HG03558 (cell line): ENCODE data around the gene GAK.

ENCODE experiments used
- ATAC-seq: cut with Tn5 transposase; IDR thresholded peaks from one replicate; pipeline ENCODE4 v1.9.1; 2021; ENCODE audit warnings: moderate number of reproducible peaks; ENCODE audit not compliant: unreplicated experiment; ENCODE audit errors: extremely low read depth

The GAK gene

GRCh38 chr4:965048-965765 lies 33.1 kb upstream of the GAK start:
- ATAC-seq = no peak

DNA sequence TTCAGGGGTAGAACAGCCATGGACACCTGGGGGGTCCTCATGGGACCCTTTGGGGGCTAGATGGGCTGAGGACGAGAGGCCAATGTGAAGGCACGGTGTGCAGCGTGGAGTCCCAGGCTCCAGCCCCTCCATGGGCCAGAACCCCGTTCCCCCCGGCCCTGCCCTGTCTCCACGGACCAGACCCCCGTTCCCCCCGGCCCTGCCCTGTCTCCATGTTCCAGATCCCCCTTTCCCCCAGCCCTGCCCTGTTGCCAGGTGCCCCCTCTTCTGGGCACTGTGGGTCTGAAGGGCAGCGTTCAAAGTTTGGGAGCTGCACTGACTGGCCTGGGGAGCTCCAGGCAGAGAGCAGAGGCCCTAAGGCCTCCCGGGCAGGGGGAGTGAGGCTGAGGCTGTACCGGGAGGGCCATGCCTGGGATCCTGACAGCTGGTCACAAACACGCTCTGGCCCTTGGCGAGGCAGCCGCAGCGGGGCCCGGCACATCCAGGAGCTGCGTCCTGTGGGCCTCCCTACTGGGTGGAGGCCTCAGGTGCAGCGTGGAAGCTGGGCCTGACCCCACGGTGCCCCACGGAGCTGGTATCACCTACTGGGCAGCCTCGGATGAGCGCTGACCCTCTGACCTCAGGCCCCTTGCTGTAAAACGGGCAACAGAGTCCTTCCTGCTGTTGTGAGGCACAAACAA lies 32.4 kb upstream of the GAK start:
- no peak for ATAC-seq

- ATAC-seq = no peak
Measured at GRCh38 chr4:963276-964225, 31.4 kb upstream of the GAK start.

GRCh38 chr4:962231-963208 lies 30.4 kb upstream of the GAK start:
- ATAC-seq = no peak

GRCh38 chr4:961351-962230 lies 29.5 kb upstream of the GAK start:
- no peak for ATAC-seq

DNA sequence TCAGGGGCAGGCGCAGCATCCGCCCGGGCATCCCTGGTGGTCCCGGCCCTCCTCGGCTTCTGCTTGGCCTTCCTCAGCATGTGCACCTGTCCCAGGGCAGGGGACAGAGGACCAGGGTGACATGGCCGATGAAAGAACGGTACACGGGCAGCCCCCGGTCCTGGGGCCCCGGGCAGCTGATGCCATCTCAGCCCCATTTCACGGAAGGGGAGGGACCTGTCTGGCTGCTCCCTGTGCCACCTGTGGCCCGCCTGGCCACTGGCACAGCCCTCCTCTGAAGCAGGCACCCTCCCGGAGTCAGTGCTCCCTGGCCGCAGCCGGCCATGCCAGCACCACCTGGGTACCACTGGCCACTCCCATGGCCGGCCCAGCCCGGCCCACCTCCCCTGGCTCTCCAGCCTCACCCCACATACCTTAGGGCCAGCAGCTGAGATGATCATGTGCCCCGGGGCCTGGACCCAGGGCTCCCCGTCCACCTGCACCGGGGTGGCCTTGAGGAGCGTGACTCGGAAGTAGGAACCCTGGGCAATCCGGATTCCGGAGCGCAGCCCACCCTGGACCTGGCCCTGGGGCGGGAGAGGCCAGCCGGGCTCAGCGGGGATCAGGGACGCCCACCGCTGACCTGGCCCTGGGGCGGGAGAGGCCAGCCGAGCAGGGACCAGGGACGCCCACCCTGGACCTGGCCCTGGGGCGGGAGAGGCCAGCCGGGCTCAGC lies 28.7 kb upstream of the GAK start:
- ATAC-seq = no peak

- no peak for ATAC-seq
Measured at GRCh38 chr4:960140-960635, 28.1 kb upstream of the GAK start.

DNA sequence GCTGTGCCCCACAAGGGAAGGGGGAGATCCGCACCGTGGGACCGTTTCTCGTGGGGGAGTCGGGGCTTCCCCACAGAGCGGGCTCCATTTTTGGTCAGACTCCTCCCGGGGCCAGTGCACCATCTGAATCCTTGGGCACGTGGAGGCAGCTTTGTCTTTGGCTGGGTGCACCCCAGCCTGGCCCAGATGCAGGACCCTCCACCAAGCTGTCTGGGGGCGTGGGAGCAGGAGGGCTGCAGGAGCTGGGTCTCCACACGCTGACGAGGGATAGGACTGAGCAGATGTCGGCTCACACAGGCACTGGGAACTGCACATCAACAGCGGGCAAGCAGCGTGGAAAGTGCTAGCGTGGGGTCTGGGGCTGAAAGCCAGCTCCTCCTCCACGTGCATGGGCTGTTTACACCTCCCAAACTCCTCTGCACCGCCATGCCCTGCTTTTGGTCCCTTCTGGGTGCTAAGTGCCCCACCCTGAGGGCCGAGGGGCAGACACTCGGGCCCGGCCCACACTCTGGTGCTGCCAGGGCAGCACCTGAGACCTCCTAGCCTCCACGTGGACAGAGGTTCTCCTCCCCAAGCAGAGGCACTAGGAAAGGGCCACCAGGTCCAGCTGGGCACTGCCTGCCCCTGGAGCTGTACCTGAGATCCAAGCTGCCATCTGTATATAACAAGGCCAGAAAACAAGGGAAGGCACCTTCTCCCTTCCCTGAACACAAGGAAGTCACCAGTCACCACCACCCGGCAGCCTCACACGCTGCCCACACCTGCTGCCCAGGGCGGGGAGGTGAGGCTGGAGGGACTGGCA lies 27.4 kb upstream of the GAK start:
- no peak for ATAC-seq

DNA sequence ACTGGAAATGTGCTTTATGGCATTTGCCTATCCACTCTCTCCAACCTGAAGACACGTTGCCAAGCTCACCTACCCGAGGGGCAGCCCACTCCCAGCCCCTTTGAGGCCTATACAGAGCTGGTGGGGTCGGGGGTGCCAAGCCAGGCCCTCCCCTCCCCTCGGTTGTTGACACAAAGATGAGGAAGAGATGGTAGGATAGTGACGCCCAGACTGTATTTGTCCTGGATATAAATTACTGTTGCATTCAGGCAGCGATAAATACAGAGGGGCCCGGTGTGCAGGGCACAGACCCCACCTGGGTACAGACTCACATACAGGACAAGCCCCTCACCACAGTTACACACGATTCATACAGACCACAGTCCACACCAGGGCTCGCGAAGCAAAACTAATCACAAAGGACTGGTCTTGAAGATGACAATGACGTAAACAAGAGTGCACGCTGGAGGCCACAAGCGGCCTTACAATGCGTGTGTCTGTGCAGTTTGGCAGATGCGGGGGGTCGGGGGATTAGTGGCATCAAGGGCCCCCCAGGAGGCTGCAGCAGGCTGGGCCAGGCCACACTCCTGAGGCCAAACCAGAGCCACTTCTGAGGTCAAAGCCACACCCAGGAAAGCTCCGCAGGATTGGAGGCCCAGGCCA lies 26.7 kb upstream of the GAK start:
- no peak for ATAC-seq

DNA sequence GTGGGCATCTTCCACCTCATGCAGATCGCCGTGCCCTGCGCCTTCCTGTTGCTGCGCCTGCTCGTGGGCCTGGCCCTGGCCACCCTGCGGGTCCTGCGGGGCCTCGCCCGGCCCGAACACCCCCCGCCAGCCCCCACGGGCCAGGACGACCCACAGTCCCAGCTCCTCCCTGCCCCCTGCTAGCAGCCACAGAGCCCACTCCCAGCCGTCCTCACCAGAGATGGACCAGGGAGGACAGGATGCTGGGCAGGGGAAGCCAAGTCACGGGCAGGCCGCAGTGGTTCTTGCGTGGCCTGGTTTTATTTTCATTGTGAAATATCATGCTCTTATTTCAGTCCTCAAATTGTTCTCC lies 26.2 kb upstream of the GAK start:
- ATAC-seq = no peak

- ATAC-seq = no peak
Measured at GRCh38 chr4:957581-958313, 25.6 kb upstream of the GAK start.

DNA sequence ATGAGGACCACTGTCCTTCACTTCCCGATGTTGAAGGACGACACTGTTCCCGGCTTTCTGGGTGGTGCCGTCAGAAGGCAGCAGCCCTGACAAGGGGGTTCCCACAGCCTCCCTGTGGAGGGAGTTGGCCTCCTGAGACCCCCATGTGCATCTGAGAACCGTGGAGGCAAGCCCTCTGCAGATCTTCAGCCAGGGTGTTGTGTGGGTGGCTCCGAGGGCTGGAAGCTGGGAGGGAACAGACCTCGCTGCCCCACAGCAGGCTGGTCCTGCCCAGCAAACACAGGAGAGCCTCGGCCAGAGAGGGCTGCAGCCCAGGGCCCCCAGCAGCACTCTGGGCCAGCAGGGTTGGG lies 25.1 kb upstream of the GAK start:
- ATAC-seq = no peak

GRCh38 chr4:956531-957230 lies 24.6 kb upstream of the GAK start:
- ATAC-seq = no peak

GRCh38 chr4:955931-956381 lies 23.8 kb upstream of the GAK start:
- no peak for ATAC-seq

- no peak for ATAC-seq
Measured at GRCh38 chr4:955161-955921, 23.2 kb upstream of the GAK start.
